ENCODE measurements around the gene DGKD. TPM values are rescaled to one million over a fixed set of nuclear protein-coding genes. Genes with fewer than 3 reads are reported as not detected.

Gene DGKD
- total and polyA plus RNA-seq, 9 of the 15 experiments (the other 6 are each of a cell fraction or from before 2014, with no cell fraction given) = 0.52 to 29.5 (median 10.6) TPM

GRCh38 chr2:233350708-233351107, 3.6 kb upstream of the DGKD start (continued):
- TF ChIP-seq KAT7 (CRISPR knock-in tag; IDR thresholded peaks at IDR 0.05; ENCODE audit: borderline replicate concordance) (no peak), CSDE1 (IDR thresholded peaks at IDR 0.05) (no peak), DIDO1 (tag; IDR thresholded peaks at IDR 0.05; ENCODE audit: low read depth) (no peak), NCOA4 (IDR thresholded peaks at IDR 0.05; ENCODE audit: partially characterized antibody) (no peak), SP1 (CRISPR knock-in tag; IDR thresholded peaks at IDR 0.05) (no peak), ESRRB (CRISPR knock-in tag; IDR thresholded peaks at IDR 0.05; ENCODE audit: borderline replicate concordance) (no peak), ZNF316 (IDR thresholded peaks at IDR 0.05) (no peak), CHCHD3 (CRISPR knock-in tag; IDR thresholded peaks at IDR 0.05) (no peak), KDM5B (IDR thresholded peaks at IDR 0.05; ENCODE audit: insufficient replicate concordance, low read depth, low read length) (no peak), HMGN3 (IDR thresholded peaks at IDR 0.05; ENCODE audit: borderline replicate concordance, extremely low read depth, insufficient read length, low read depth, low read length) (no peak), FOXJ2 (tag; IDR thresholded peaks at IDR 0.05) (no peak), JUN (IDR thresholded peaks at IDR 0.05; ENCODE audit: borderline replicate concordance, low read depth, low read length) (peak; percentile 96), JUN (CRISPR knock-in tag; IDR thresholded peaks at IDR 0.05; ENCODE audit: borderline replicate concordance) (no peak), DEAF1 (CRISPR knock-in tag; IDR thresholded peaks at IDR 0.05) (no peak), BRD9 (IDR thresholded peaks at IDR 0.05; ENCODE audit: low read depth, partially characterized antibody) (no peak), ZNF274 (IDR thresholded peaks at IDR 0.05; ENCODE audit: borderline replicate concordance, low read depth, low read length) (no peak), ZNF239 (CRISPR knock-in tag; IDR thresholded peaks at IDR 0.05) (no peak), SMAD1 (IDR thresholded peaks at IDR 0.05; ENCODE audit: low read depth, low read length, partially characterized antibody) (no peak), E4F1 (CRISPR knock-in tag; IDR thresholded peaks at IDR 0.05; ENCODE audit: borderline replicate concordance) (no peak), NFYB (IDR thresholded peaks at IDR 0.05; ENCODE audit: extremely low read depth, insufficient read length) (no peak), DNMT1 (IDR thresholded peaks at IDR 0.05) (no peak), SMARCA4 (IDR thresholded peaks at IDR 0.05) (peak; percentile 93), XRCC3 (IDR thresholded peaks at IDR 0.05) (no peak)
- TF ChIP-seq, protein P1, sequence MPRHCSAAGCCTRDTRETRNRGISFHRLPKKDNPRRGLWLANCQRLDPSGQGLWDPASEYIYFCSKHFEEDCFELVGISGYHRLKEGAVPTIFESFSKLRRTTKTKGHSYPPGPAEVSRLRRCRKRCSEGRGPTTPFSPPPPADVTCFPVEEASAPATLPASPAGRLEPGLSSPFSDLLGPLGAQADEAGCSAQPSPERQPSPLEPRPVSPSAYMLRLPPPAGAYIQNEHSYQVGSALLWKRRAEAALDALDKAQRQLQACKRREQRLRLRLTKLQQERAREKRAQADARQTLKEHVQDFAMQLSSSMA (CRISPR knock-in tag; IDR thresholded peaks at IDR 0.05) = no peak
- TF ChIP-seq, protein P2, sequence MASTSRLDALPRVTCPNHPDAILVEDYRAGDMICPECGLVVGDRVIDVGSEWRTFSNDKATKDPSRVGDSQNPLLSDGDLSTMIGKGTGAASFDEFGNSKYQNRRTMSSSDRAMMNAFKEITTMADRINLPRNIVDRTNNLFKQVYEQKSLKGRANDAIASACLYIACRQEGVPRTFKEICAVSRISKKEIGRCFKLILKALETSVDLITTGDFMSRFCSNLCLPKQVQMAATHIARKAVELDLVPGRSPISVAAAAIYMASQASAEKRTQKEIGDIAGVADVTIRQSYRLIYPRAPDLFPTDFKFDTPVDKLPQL (IDR thresholded peaks at IDR 0.05; ENCODE audit: extremely low read depth, insufficient read length) = no peak
